ENCODE data around the gene ART1.
"Not testable (repeated sequence)": the region's sequence is repeated elsewhere in the genome, so short reads cannot be mapped to it uniquely, and the experiment has no call there.

The ART1 gene

DNA sequence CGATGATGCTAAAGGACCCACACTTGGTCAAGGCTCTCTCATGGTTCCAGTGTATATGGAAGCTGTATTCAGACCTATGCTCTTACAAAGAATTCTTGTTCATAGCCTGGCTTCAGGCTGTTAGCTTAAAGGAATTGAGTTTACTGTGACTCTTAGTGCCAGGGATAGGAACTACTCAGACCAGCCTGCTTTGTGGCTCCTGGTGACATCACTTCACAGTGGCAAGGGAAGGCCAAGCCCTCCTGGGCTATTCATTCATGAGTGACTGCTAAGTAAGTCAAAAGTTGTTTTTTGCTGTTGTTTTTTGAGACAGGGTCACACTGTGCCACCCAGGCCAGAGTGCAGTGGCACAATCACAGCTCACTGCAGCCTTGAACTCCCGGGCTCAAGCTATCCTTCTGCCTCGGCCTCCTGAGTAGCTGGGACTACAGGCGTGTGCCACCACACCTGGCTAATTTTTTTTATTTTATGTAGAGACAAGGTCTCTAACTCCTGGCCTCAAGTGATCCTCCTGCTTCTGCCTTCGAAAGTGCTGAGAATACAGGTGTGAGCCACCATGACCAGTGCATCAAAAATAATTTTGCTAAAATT lies 12.8 kb upstream of the ART1 start:
- DNase-seq (ENCODE audit: low read depth), result no peak

DNA sequence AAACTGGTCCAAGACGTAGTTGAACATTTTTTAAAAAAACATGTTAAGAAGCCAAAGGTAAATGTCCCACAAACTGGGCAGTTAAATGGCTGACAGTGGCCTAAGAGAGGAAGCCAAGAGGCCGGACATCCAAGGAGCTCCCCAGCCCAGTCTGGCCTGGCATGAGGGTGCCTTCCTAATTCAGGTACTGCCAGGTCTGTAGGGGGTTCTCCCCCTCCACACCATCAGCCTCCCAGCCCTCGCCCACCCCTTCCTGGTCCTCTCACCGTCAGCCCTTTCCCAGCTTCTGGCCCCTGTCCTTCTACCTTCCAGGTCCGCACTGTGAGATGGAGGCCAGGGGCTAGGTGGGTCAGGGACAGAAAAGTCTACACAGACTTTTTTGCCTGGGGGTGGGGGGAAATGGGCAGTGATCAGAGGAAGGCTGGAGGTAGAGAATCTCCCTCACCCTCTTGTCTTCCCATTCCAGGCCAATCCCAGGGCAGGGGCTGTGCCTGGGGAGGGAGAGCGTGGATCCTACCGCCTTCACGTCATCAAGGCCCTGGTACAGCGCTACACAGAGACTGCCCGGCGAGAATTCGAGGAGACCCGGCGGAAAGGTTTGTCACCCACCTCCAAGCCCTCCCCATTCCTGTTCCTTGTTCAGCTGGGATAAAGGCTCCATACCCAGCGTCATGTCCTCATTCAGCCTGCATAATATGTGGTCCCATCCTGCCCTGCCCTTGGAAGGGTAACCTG lies 9.1 kb upstream of the ART1 start:
- no peak for DNase-seq (ENCODE audit: low read depth)

DNA sequence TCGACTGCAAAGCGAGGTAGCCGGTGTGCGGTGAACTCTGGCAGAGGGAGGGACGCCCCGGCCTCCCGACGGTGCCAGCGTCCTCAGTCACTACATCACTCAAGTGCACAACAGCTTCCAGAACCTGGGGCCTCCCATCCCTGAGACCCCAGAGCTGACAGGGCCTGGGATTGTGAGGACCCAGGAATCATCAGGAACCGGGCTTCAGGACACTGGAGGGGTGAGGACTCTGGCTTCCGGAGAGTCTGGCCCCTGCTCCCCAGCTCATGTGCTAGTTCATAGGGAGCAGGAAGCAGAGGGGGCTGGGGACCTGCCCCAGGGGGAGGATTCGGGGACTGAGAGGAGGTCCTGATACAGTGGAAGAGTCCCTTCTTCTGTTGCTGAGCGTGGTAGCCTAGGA lies 7.7 kb upstream of the ART1 start:
- no peak for DNase-seq (ENCODE audit: low read depth)

DNA sequence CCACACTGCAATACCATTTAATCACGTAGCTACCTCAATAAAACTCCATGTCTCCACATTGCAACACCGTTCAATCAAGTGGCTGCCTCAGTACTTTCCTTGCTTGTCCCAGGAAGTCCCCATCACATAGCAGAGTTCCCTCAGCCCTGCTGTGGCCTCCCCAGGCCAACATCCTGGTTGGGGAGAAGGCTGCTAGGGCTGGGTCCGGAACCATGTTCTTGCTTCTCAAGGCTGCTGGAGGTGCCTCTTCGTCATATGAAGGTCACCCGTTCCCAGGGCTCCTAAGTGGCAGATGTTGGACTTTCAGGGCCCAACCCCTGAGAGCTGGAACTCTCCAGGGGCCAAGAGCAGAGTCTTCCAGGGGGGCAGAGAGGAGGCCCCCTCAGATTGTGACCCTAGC lies 6.4 kb upstream of the ART1 start:
- no peak for DNase-seq (ENCODE audit: low read depth)

DNA sequence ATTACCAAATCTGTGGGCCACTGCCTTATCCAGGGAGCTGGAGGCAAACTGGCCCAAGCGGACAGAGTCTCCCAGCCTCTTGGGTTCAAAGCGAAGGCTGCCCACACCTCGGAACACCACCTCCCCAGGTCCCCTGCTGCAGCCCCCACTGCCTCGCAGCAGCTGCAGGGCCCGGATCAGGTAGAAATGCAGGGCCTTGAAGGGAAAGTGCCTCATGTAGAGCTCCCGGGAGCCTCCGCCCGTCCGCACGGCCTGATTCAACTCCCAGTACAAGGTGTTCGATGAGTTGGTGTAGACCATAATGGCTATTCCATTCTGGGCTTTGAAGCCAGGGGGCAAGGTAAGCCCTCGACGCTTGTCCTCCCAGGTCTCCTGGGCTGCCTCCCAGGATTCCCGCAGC lies 5.1 kb upstream of the ART1 start:
- DNase-seq (ENCODE audit: low read depth), result no peak

DNA sequence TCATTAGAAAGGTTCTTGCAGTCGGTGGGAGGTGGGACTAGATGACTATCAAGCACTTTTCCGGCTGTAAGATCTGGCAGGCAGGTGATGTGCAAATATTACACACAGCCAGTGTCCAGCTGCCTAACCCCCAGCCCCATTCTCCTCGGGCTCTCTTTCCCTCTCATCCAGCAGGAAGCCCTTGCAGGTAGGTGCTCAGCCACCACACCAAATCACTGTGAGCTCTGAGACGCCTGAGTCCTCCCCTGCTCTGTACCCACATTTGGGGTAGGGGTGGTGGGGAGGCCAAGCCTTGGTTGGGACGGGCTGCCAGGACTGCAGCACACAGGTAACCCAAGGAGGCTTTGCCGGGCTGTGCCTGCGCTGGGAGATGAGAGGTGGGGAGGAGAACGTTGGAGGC lies 3.7 kb upstream of the ART1 start:
- no peak for DNase-seq (ENCODE audit: low read depth)

DNA sequence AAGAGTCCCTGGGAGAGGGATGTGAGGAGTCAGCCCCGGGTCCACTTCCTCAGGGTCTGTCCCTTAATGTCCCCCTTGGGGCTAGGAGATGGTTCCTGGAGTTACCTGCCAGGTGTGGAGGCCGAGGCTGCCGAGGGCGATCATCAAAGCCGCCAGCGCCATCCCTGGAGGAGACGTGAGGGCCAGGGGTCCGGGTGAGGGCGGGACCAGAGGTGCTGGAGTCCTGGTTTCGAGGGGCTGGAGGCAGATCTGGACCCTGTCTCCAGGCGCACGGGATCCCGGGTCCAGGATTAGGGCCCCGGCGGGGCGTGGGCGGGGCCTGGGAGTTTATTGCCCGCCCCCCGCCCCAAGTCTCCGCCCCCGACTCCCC lies 3.2 kb upstream of the ART1 start, which contains the start of gene ART5:
Gene ART5 (minus strand): TSS at position 292 of the 370 bp plus-strand sequence. CDS start 130 bp downstream, at position 162.
- no peak for DNase-seq (ENCODE audit: low read depth)

DNA sequence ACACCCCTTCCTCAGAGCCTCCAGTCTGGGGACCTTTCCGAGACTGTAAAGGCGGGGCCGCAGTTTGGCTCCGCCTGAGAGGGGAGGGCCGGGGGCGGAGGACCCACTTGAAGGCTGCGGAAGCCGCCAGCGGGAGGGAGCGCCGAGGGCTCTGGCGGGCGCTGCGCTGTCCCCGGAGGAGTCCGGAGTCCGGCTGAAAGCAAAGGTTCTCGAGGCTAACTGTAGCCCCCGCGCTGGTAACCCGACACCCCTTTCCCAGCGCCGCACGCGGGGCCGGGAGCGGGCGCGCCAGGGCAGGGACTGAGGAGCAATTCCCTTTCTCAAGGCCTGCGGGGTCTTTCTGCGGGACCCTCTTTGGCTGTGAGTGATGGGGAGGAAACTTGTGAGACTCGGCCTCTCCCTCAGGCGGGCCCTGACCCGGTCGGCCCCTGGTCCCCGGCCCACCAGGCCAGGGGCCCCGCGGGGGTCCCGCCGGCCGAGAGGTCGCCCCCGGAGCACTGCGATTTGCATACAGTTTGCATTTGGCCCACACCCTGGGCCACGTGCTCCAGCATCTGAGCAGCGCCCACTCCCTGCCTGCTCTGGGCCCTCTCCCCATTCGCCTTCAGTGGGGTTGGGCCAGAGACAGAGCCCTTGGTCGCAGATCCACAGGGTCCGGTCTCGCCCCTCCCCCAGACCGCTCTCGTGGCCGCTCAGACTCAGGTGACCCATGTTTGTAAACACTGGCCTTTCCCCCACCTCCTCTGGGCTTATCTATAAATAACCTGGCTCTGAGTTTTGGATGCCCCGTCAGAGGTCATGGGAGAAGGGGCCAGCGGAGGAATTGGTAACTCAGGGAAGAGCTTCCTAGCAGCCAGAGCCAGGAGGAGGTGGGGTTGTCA lies 2.6 kb upstream of the ART1 start:
- DNase-seq (ENCODE audit: low read depth), result peak; percentile 16

DNA sequence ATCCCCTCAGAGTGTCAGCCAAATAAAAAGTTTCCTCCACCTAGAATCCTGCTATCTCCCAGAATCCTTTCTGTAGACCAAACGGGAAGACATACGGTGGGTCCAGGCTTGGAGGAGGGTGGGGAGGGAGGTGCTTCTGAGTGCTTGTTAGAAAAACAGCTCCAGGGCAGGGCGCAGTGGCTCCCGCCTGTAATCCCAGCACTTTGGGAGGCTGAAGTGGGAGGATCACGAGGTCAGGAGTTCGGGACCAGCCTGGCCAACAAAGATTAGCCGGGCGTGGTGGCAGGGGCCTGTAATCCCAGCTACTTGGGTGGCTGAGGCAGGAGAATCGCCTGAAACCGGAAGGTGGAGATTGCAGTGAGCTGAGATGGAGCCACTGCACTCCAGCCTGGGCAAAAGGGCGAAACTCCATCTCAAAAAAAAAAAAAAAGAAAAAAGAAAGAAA lies 1.8 kb upstream of the ART1 start:
- not testable (repeated sequence) for DNase-seq (ENCODE audit: low read depth)

DNA sequence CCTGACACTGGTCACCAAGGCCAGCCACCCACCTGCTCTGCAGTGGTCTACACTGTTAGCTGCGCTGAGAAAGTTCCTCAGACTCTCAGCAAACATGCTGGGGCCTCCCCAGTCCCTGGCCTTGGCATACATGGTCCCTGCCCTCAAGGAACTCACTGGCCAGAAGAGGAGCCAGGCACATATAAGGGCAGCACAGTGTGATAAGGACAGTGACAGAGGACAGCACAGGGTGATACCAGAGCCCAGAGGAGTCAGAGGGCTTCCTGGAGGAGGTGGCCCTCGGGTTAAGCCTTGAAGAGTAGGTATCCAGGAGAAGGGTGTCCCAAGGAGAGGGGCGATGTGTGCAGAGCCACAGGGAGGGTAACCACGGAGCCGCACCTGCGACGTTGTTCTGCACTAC lies 624 bp downstream of the ART1 start:
- no peak for DNase-seq (ENCODE audit: low read depth)

DNA sequence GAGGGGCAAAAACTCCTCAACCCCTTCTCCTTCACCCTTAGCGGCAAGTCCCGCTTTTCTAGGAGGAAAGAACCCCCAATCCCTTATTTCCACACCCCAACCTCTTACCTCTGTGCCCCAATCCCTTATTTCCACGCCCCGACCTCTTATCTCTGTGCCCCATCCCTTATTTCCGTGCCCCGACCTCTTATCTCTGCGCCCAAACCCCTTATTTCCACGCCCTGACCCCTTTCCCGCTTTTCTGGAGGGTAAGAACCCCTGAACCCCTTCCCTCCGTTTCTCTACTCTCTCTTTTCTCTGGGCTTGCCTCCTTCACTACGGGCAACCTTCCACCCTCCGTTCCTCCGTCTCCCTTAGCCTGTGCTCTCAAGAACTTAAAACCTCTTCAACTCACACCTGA lies 3.9 kb downstream of the ART1 start:
- not testable (repeated sequence) for DNase-seq (ENCODE audit: low read depth)

DNA sequence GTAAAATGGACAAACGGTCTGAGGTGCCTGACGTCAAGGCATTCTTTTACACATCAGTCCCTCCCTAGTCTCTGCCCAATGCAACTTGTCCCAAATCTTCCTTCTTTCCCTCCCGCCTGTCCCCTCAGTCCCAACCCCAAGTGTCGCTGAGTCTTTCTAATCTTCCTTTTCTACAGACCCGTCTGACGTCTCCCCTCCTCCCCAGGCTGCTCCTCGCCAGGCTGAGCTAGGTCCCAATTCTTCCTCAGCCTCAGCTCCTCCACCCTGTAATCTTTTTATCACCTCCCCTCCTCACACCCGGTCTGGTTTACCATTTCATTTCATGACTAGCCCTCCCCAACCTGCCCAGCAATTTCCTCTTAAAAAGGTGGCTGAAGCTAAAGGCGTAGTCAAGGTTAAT lies 4.4 kb downstream of the ART1 start:
- DNase-seq (ENCODE audit: low read depth), result not testable (repeated sequence)

DNA sequence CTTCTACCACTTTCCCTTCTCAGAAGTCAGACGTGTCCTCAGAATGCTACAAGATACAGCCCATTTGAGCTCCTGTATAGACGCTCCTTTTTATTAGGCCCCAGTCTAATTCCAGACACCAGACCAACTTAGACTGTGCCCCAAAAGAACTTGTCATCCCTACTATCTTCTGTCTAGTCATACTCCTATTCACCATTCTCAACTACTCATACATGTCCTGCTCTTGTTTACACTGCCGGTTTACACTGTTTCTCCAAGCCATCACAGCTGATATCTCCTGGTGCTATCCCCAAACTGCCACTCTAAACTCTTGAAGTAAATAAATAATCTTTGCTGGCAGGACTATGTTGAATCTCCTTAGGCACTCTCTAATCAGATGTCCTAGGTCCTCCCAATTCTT lies 7.6 kb downstream of the ART1 start:
- not testable (repeated sequence) for DNase-seq (ENCODE audit: low read depth)

DNA sequence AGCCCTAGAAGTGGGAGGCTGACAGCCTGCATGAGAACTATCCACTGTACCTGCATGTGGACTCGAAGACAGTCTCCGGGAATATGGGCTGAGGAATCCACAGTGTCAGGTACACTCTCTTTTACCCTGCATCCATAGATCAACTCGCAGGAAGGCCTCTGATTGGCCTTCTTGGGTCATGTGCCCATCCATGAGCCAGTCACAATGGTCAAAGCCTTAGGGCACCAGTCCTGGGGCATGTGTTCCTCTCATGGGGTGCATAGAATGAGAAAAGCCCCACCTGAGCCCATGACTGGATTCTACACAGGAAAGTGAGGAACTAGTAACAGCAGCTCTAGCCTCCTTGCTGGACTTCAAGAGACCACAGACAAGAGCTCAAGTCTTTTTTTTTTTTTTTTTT lies 10.6 kb downstream of the ART1 start:
- no peak for DNase-seq (ENCODE audit: low read depth)

DNA sequence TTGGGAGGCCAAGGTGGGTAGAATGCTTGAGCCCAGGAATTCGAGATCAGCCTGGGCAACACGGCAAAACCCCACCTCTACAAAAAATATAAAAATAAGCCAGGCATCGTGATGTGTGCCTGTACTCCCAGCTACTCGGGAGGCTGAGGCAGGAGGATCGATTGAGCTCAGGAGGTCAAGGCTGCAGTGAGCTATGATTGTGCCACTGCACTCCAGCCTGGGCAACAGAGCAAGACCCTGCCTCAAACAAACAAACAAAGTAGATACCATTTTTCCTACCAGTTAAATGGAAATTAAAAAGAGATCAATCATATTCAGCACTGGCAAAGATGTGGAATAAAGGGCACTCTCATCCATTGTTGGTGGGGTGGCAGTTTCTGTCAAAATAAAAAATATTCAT lies 12.4 kb downstream of the ART1 start:
- DNase-seq (ENCODE audit: low read depth), result not testable (repeated sequence)

DNA sequence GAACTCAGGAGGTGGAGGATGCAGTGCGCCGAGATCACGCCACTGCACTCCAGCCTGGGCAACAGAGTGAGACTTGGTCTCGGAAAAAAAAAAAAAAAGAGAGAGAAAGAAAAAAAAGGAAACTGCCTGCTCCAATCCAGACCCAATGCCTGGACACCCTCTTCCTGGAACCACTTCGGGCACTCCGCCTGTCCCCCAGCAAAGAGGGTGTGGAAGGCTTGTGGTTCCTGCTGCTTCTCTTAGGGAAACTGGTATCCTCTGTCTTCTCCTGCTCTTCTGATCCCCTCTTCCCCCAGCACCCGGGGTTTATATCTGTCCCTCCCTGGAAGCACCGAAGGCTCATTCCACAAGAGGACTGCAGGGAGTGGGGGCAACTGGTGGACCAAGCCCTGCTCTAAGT lies 13.3 kb downstream of the ART1 start:
- DNase-seq (ENCODE audit: low read depth), result no peak

DNA sequence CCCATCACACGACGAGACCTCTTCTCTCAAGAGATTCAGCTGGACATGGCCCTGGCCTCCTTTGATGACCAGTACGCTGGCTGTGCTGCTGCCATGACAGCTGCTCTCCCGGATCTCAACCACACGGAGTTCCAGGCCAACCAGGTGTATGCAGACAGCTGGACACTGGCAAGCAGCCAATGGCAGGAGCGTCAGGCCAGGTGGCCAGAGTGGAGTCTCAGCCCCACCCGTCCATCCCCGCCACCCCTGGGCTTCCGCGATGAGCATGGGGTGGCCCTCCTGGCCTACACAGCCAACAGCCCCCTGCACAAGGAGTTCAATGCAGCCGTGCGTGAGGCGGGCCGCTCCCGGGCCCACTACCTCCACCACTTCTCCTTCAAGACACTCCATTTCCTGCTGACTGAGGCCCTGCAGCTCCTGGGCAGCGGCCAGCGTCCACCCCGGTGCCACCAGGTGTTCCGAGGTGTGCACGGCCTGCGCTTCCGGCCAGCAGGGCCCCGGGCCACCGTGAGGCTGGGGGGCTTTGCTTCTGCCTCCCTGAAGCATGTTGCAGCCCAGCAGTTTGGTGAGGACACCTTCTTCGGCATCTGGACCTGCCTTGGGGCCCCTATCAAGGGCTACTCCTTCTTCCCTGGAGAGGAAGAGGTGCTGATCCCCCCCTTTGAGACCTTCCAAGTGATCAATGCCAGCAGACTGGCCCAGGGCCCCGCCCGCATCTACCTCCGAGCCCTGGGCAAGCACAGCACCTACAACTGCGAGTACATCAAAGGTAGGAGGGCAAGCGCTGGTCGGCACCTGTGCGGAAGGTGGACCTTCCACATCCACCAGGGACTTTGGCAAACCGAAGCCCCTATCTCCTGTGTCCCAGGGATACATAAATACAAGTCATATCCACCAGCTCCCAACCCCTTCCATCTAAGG lies 14.9 kb downstream of the ART1 start:
- no peak for DNase-seq (ENCODE audit: low read depth)

DNA sequence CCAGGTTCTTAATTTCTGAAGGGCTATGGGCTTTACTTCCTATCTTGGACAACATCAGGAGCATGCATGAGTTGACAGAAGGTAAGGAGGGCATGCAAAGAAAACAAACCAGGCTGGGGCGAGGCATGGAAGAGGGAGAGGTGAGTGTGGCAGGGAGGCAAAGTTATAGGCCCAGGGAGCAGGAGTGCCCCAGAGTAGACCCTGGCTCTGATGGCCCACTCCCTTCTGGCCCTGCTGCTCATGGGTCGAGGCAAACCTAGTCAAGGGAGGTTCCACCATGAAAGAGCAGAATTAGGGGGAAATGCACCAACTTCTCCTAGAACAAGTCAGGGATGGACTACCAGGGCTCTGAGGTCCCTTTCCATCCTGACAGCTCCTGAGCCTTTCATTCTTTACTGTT lies 16.0 kb downstream of the ART1 start:
- DNase-seq (ENCODE audit: low read depth), result no peak

DNA sequence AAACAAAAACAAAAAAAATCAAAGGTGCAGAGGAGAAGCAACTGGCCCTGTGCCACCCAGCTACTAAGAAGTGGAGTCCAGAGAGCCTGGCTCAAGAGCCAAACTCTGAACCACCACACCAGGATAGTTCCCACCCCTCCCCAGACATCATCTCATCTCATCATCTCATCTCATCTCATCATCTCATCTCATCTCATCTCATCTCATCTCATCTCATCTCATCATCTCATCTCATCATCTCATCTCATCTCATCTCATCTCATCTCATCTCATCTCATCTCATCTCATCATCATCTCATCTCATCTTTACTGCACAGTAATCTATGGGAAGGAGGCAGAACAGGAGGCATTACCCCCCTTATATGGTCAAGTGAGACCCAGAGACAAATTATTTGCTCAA lies 17.9 kb downstream of the ART1 start:
- DNase-seq (ENCODE audit: low read depth), result no peak

DNA sequence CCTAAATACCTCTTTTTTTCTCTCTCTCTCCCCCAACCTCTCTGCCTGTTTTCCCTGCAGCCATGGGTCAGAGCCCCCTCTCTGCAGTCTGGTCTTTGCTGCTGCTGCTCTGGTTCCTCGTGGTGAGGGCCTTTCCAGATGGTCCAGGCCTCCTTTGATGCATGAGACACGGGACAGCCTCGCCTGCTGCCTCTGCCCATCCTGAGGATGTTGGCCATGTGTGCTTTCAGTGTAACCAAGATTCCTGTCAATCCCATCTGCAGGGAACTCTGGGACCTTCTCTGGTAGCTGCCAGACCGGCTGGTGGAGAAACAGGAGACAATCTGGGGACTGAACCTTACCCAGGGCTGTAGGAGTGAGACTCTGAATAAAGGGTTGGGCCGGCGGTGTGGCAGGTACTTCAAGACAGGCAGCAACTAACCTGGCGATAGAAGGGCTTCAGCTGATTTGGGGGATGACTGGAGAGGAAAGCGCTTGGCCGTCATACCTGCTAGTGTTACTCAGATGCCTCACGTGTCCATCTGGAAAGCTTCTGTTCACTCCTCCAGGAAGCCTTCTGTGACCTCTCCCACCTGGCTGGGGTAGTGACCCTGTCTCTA lies 19.2 kb downstream of the ART1 start:
- DNase-seq (ENCODE audit: low read depth), result no peak

DNA sequence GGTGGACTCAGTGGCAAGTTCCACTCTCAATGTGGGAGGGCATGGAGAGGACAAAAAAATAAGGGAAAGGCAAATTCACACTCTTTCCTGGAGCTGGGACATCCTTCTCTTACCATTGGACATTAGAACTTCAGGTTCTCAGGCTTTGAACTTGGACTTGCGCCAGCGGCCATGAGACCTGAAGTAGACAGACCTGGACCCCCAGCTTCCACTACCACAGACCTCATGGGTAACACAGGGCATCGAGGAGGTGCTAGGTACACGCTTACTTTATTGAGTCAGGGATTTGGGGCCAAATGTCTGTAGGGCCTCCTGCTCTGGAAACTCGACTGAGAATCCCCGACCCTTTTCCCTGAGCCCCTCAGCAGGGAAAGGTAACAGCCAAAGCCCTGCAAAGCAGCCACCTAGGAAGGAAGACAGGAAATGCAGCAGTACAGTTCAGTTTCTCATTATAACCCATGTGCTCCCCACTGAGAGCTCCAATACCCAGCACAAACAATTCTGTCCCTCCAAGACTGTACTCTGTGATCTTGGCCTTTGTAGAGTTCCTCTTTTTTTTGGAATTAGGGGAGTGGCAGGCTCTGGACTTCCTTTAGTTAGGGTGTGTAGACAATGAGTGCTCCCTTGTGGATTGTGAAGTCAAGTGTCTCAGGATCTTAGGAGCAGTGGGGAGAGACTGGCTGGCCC lies 20.6 kb downstream of the ART1 start:
- no peak for DNase-seq (ENCODE audit: low read depth)
